K562 (cell line): ENCODE measurements around the gene WDCP. TPM values are rescaled to one million over a fixed set of nuclear protein-coding genes. Genes with fewer than 3 reads are reported as not detected.
A peak's percentile ranks its signal among the peaks of the same experiment; 100 is the strongest.

Source experiments
- BCL6 ChIP-seq: fragments of 250-450 bp; sonication (Bioruptor Pico); IDR thresholded peaks from 2 replicates; pipeline ENCODE4 v1.4.0; 2020
- COPS2 ChIP-seq: fragments of 450-650 bp; conservative IDR thresholded peaks from 2 replicates; pipeline ENCODE4 v1.6.1; 2016; ENCODE audit warnings: mild to moderate bottlenecking, moderate library complexity
- ESRRA ChIP-seq: fragments of 450-650 bp; IDR thresholded peaks from 2 replicates; pipeline ENCODE4 v1.6.1; 2014; ENCODE audit warnings: low read depth, mild to moderate bottlenecking, moderate library complexity, borderline replicate concordance
- GABPB1 ChIP-seq: sonication (generic); formaldehyde crosslinking; IDR thresholded peaks from 2 replicates; pipeline ENCODE4 v1.8.0; 2022; ENCODE audit warnings: mild to moderate bottlenecking, missing genetic modification reagents
- HDAC2 ChIP-seq: fragments of 450-650 bp; IDR thresholded peaks from 2 replicates; pipeline ENCODE4 v1.6.1; 2016; ENCODE audit warnings: mild to moderate bottlenecking
- HDGF ChIP-seq: fragments of 450-650 bp; IDR thresholded peaks from 2 replicates; pipeline ENCODE4 v1.6.1; 2016
- KLF13 ChIP-seq: fragments of 450-650 bp; IDR thresholded peaks from 2 replicates; pipeline ENCODE4 v1.6.1; 2016; ENCODE audit warnings: missing genetic modification characterization, low read depth, mild to moderate bottlenecking, missing compliant biosample characterization, moderate library complexity, borderline replicate concordance
- MBD2 ChIP-seq: sonication (generic); IDR thresholded peaks from 2 replicates; pipeline ENCODE4 v1.6.1; 2016; ENCODE audit warnings: low read depth, borderline replicate concordance
- NUFIP1 ChIP-seq: fragments of 450-650 bp; IDR thresholded peaks from 2 replicates; pipeline ENCODE4 v1.6.1; 2018; ENCODE audit not compliant: partially characterized antibody
- PHF20 ChIP-seq: fragments of 450-650 bp; IDR thresholded peaks from 2 replicates; pipeline ENCODE4 v1.6.1; 2018; ENCODE audit not compliant: partially characterized antibody
- POLR2H ChIP-seq: IDR thresholded peaks from 2 replicates; pipeline ENCODE4 v1.6.1; 2016; ENCODE audit warnings: missing genetic modification characterization, low read depth, mild to moderate bottlenecking, control low read depth, missing compliant biosample characterization, moderate library complexity
- SLC30A9 ChIP-seq: fragments of 250-450 bp; sonication (Bioruptor Pico); IDR thresholded peaks from 2 replicates; pipeline ENCODE4 v1.8.0; 2022; ENCODE audit warnings: mild to moderate bottlenecking, moderate library complexity
- SMARCA5 ChIP-seq: fragments of 450-650 bp; IDR thresholded peaks from 2 replicates; pipeline ENCODE4 v1.6.1; 2016
- SP2 ChIP-seq: IDR thresholded peaks from 2 replicates; pipeline ENCODE4 v1.6.1; 2011; ENCODE audit warnings: mild to moderate bottlenecking, low read depth, low read length, moderate library complexity; ENCODE audit not compliant: poor library complexity, severe bottlenecking; ENCODE audit errors: extremely low read depth
- TAF7 ChIP-seq: fragments of 450-650 bp; IDR thresholded peaks from 2 replicates; pipeline ENCODE4 v1.6.1; 2016; ENCODE audit warnings: missing genetic modification characterization, missing compliant biosample characterization
- TBP ChIP-seq: optimal IDR thresholded peaks from 2 replicates; pipeline ENCODE3; 2011; ENCODE audit warnings: low read depth, low read length, improper control_type of control experiment
- THAP12 ChIP-seq: fragments of 250-450 bp; sonication (Bioruptor Pico); IDR thresholded peaks from 2 replicates; pipeline ENCODE4 v1.9.0; 2021; ENCODE audit warnings: mild to moderate bottlenecking, inconsistent platforms
- ZNF165 ChIP-seq: fragments of 250-450 bp; sonication (Bioruptor Pico); IDR thresholded peaks from 2 replicates; pipeline ENCODE4 v1.4.0; 2020; ENCODE audit warnings: borderline replicate concordance
- ZNF589 ChIP-seq: fragments of 200-800 bp; sonication (Bioruptor generic); IDR thresholded peaks from 2 replicates; pipeline ENCODE4 v1.6.1; 2016; ENCODE audit warnings: low read depth, missing genetic modification characterization, missing compliant biosample characterization
- ZNF830 ChIP-seq: fragments of 250-450 bp; sonication (Bioruptor Pico); IDR thresholded peaks from 2 replicates; pipeline ENCODE4 v1.5.0; 2021; ENCODE audit warnings: mild to moderate bottlenecking
- polyA plus RNA-seq, 8 experiments: library from polyadenylated mRNA; depleted of rRNA in 4 of 8; stranded (reverse) in 5 of 8; unstranded in 3 of 8; fragments of >200 nt; fragmentation: Nextera tagmentation in 2 of 8; fragmentation: Illumina TruSeq in 1 of 8; extraction: Ambion mirVana in 2 of 8; extraction: Trizol in 1 of 8; gene quantifications; 2 replicates each; pipeline versions ENCODE4 v1.2.1 to v1.2.3, GENCODE V29; 2011 to 2014; ENCODE audit warnings: inconsistent platforms in 1 of 8, missing spikeins in 1 of 8
- total RNA-seq, 7 experiments: library from RNA; depleted of rRNA in 6 of 7; stranded (reverse); fragments of >200 nt in 6 of 7; fragmentation: Illumina TruSeq in 2 of 7; extraction: Trizol in 2 of 7; gene quantifications; 2 replicates each; pipeline versions ENCODE4 v1.2.1 to v1.2.3, GENCODE V29; 2011 to 2021; ENCODE audit warnings: low replicate concordance in 1 of 7
- TF ChIP-seq, protein P1 (sequence below): fragments of 450-650 bp; formaldehyde crosslinking; conservative IDR thresholded peaks from 2 replicates; pipeline ENCODE4 v1.4.0; 2022; ENCODE audit warnings: mild to moderate bottlenecking, missing genetic modification characterization
- TF ChIP-seq, protein P2 (sequence below): fragments of 450-650 bp; IDR thresholded peaks from 2 replicates; pipeline ENCODE4 v1.7.1; 2018; ENCODE audit warnings: mild to moderate bottlenecking, low read depth; ENCODE audit not compliant: partially characterized antibody

Gene WDCP
- total and polyA plus RNA-seq, 9 of the 15 experiments (the other 6 are each of a cell fraction or from before 2014, with no cell fraction given): 10.1 to 41.4 (median 21.8) TPM

- TF ChIP-seq, protein P1, sequence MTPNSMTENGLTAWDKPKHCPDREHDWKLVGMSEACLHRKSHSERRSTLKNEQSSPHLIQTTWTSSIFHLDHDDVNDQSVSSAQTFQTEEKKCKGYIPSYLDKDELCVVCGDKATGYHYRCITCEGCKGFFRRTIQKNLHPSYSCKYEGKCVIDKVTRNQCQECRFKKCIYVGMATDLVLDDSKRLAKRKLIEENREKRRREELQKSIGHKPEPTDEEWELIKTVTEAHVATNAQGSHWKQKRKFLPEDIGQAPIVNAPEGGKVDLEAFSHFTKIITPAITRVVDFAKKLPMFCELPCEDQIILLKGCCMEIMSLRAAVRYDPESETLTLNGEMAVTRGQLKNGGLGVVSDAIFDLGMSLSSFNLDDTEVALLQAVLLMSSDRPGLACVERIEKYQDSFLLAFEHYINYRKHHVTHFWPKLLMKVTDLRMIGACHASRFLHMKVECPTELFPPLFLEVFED (CRISPR knock-in tag): peak; percentile 85; the same call in 1 of the 2 replicates
- TF ChIP-seq TBP (peak; percentile 87), HDGF (no peak), BCL6 (no peak), NUFIP1 (no peak), TAF7 (peak; percentile 80), SLC30A9 (CRISPR knock-in tag) (no peak), KLF13 (tag) (no peak), HDAC2 (0 out of 2 replicates have a peak, but pooled peaks have one; percentile 84), COPS2 (no peak), ESRRA (peak; percentile 91; the same call in 1 of the 2 replicates), POLR2H (tag) (peak; percentile 90), PHF20 (peak; percentile 83), SMARCA5 (peak; percentile 17; the same call in 1 of the 2 replicates), MBD2 (peak; percentile 99), THAP12 (CRISPR knock-in tag) (no peak), GABPB1 (CRISPR knock-in tag) (peak; percentile 94), ZNF165 (no peak), SP2 (peak; percentile 88), ZNF830 (CRISPR knock-in tag) (no peak), ZNF589 (CRISPR knock-in tag) (no peak)
- TF ChIP-seq, protein P2, sequence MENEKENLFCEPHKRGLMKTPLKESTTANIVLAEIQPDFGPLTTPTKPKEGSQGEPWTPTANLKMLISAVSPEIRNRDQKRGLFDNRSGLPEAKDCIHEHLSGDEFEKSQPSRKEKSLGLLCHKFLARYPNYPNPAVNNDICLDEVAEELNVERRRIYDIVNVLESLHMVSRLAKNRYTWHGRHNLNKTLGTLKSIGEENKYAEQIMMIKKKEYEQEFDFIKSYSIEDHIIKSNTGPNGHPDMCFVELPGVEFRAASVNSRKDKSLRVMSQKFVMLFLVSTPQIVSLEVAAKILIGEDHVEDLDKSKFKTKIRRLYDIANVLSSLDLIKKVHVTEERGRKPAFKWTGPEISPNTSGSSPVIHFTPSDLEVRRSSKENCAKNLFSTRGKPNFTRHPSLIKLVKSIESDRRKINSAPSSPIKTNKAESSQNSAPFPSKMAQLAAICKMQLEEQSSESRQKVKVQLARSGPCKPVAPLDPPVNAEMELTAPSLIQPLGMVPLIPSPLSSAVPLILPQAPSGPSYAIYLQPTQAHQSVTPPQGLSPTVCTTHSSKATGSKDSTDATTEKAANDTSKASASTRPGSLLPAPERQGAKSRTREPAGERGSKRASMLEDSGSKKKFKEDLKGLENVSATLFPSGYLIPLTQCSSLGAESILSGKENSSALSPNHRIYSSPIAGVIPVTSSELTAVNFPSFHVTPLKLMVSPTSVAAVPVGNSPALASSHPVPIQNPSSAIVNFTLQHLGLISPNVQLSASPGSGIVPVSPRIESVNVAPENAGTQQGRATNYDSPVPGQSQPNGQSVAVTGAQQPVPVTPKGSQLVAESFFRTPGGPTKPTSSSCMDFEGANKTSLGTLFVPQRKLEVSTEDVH: peak; percentile 20
These were observed at the start of gene WDCP (continued) for GRCh38 chr2:24046930-24047702.
